SK-N-SH treated with all-trans-retinoic acid at 6 μM for 48 hours (cell line): ENCODE data around the gene MED4.

Source experiments
- ATAC-seq: fragments of 200-7000 bp; cut with Tn5 transposase; 3 replicates; pipeline ENCODE4 v1.9.1; 2020; ENCODE audit warnings: mild to moderate bottlenecking, moderate library complexity
- ARNTL ChIP-seq: fragments of 450-650 bp; formaldehyde crosslinking; IDR thresholded peaks from 2 replicates; pipeline ENCODE4 v1.5.0; 2020; ENCODE audit warnings: low read depth, mild to moderate bottlenecking, moderate library complexity, borderline replicate concordance
- BACH2 ChIP-seq: fragments of 250-450 bp; sonication (Bioruptor Pico); IDR thresholded peaks from 2 replicates; pipeline ENCODE4 v1.9.0; 2021; ENCODE audit warnings: mild to moderate bottlenecking, borderline replicate concordance
- CREB5 ChIP-seq: fragments of 250-450 bp; sonication (Bioruptor Pico); IDR thresholded peaks from 2 replicates; pipeline ENCODE4 v1.5.1; 2020; ENCODE audit warnings: low read depth, mild to moderate bottlenecking, moderate library complexity
- CSDC2 ChIP-seq: fragments of 250-450 bp; sonication (Bioruptor Pico); IDR thresholded peaks from 2 replicates; pipeline ENCODE4 v1.5.0; 2020; ENCODE audit warnings: mild to moderate bottlenecking, moderate library complexity
- CSRNP3 ChIP-seq: fragments of 250-450 bp; sonication (Bioruptor Pico); IDR thresholded peaks from 2 replicates; pipeline ENCODE4 v1.5.1; 2021; ENCODE audit warnings: mild to moderate bottlenecking, moderate library complexity
- ESRRG ChIP-seq: fragments of 250-450 bp; sonication (Bioruptor Pico); IDR thresholded peaks from 2 replicates; pipeline ENCODE4 v1.6.1; 2021; ENCODE audit warnings: mild to moderate bottlenecking
- GLIS3 ChIP-seq: fragments of 250-450 bp; sonication (Bioruptor Pico); IDR thresholded peaks from 2 replicates; pipeline ENCODE4 v1.5.0; 2020; ENCODE audit warnings: mild to moderate bottlenecking, moderate library complexity
- ISL1 ChIP-seq: fragments of 250-450 bp; sonication (Bioruptor Pico); IDR thresholded peaks from 2 replicates; pipeline ENCODE4 v2.1.2; 2022; ENCODE audit warnings: mild to moderate bottlenecking, moderate library complexity
- OSR1 ChIP-seq: fragments of 250-450 bp; sonication (Bioruptor Pico); IDR thresholded peaks from 2 replicates; pipeline ENCODE4 v1.8.0; 2022; ENCODE audit warnings: moderate library complexity, mild to moderate bottlenecking, inconsistent platforms
- PATZ1 ChIP-seq: fragments of 250-450 bp; sonication (Bioruptor Pico); IDR thresholded peaks from 2 replicates; pipeline ENCODE4 v1.8.0; 2020; ENCODE audit warnings: mild to moderate bottlenecking, moderate library complexity, borderline replicate concordance
- PPARA ChIP-seq: fragments of 250-450 bp; sonication (Bioruptor Pico); IDR thresholded peaks from 2 replicates; pipeline ENCODE4 v1.5.0; 2020; ENCODE audit warnings: mild to moderate bottlenecking, borderline replicate concordance
- RARB ChIP-seq: fragments of 250-450 bp; sonication (Bioruptor Pico); IDR thresholded peaks from 2 replicates; pipeline ENCODE4 v1.8.0; 2021; ENCODE audit warnings: mild to moderate bottlenecking, moderate library complexity
- SNAI2 ChIP-seq: fragments of 250-450 bp; sonication (Bioruptor Pico); IDR thresholded peaks from 2 replicates; pipeline ENCODE4 v1.5.0; 2020; ENCODE audit warnings: mild to moderate bottlenecking, moderate library complexity
- TSHZ2 ChIP-seq: fragments of 250-450 bp; sonication (Bioruptor Pico); IDR thresholded peaks from 2 replicates; pipeline ENCODE4 v1.5.0; 2020; ENCODE audit warnings: mild to moderate bottlenecking, moderate library complexity
- ZC3H10 ChIP-seq: fragments of 250-450 bp; sonication (Bioruptor Pico); IDR thresholded peaks from 2 replicates; pipeline ENCODE4 v1.5.1; 2021; ENCODE audit warnings: mild to moderate bottlenecking, moderate library complexity
- ZFP3 ChIP-seq: fragments of 250-450 bp; sonication (Bioruptor Pico); IDR thresholded peaks from 2 replicates; pipeline ENCODE4 v1.5.0; 2020; ENCODE audit warnings: mild to moderate bottlenecking, moderate library complexity
- ZFP30 ChIP-seq: fragments of 450-650 bp; formaldehyde crosslinking; IDR thresholded peaks from 2 replicates; pipeline ENCODE4 v1.5.0; 2022; ENCODE audit warnings: mild to moderate bottlenecking, moderate library complexity
- ZNF565 ChIP-seq: fragments of 450-650 bp; formaldehyde crosslinking; conservative IDR thresholded peaks from 2 replicates; pipeline ENCODE4 v1.5.0; 2020; ENCODE audit warnings: low read depth, mild to moderate bottlenecking, moderate library complexity
- ZNF70 ChIP-seq: fragments of 450-650 bp; formaldehyde crosslinking; IDR thresholded peaks from 2 replicates; pipeline ENCODE4 v1.5.0; 2020; ENCODE audit warnings: mild to moderate bottlenecking, moderate library complexity
- ZNF8 ChIP-seq: fragments of 450-650 bp; formaldehyde crosslinking; IDR thresholded peaks from 2 replicates; pipeline ENCODE4 v1.5.0; 2020; ENCODE audit warnings: mild to moderate bottlenecking, moderate library complexity

Gene MED4

GRCh38 chr13:48118030-48118429 is 23.1 kb upstream of the MED4 start:
- no peak for TF ChIP-seq RARB
- TF ChIP-seq ARNTL: no peak
- TF ChIP-seq, all 23 proteins: peak for 0
- no peak for ATAC-seq

GRCh38 chr13:48116808-48117207 is 21.9 kb upstream of the MED4 start:
- TF ChIP-seq CREB5 (CRISPR knock-in tag): no peak
- TF ChIP-seq OSR1 (CRISPR knock-in tag): no peak
- TF ChIP-seq RARB: no peak
- TF ChIP-seq ZNF8: no peak
- no peak for TF ChIP-seq CSDC2 (CRISPR knock-in tag)
- TF ChIP-seq CSRNP3 (CRISPR knock-in tag): no peak
- TF ChIP-seq ZC3H10: no peak
- TF ChIP-seq ARNTL: no peak
- no peak for TF ChIP-seq ZNF565 (CRISPR knock-in tag)
- no peak for ATAC-seq

- no peak for ATAC-seq
- TF ChIP-seq CSRNP3 (CRISPR knock-in tag): no peak
- no peak for TF ChIP-seq GLIS3 (CRISPR knock-in tag)
- no peak for TF ChIP-seq SNAI2 (CRISPR knock-in tag)
- TF ChIP-seq ESRRG (CRISPR knock-in tag): no peak
- TF ChIP-seq CSDC2 (CRISPR knock-in tag): no peak
- no peak for TF ChIP-seq ISL1 (CRISPR knock-in tag)
- TF ChIP-seq ZNF565 (CRISPR knock-in tag): no peak
These were observed 18.8 kb upstream of the MED4 start for GRCh38 chr13:48113756-48114130.

GRCh38 chr13:48112896-48113755 is 18.2 kb upstream of the MED4 start:
- ATAC-seq: no peak
- TF ChIP-seq GLIS3 (CRISPR knock-in tag) (no peak), RARB (no peak), ZFP30 (CRISPR knock-in tag) (no peak), TSHZ2 (CRISPR knock-in tag) (no peak), ZFP3 (CRISPR knock-in tag) (no peak), BACH2 (CRISPR knock-in tag) (no peak), CREB5 (CRISPR knock-in tag) (no peak), ARNTL (no peak), PPARA (CRISPR knock-in tag) (no peak), OSR1 (CRISPR knock-in tag) (no peak), ESRRG (CRISPR knock-in tag) (no peak), PATZ1 (no peak), SNAI2 (CRISPR knock-in tag) (no peak), ZNF70 (CRISPR knock-in tag) (no peak)
